ENCODE results near the gene TNRC6C. TPM values are rescaled to one million over a fixed set of nuclear protein-coding genes. Genes with fewer than 3 reads are reported as not detected.
A peak's percentile ranks its signal among the peaks of the same experiment; 100 is the strongest.

Gene TNRC6C
- total RNA-seq, 4 donors from 2014 or later: 15.8 to 30.3 (median 27.7) TPM

- Histone ChIP-seq H3K4me1 (no peaks in the 10 kb centered on the region), H3K27ac (no peak overlapping the region), H3K36me3 (no peaks in the 10 kb centered on the region), H3K27me3 (no peaks in the 10 kb centered on the region), H3K9me3 (no peaks in the 10 kb centered on the region), H3K4me3 (no peak overlapping the region)
- no peak for ATAC-seq
- no peak for TF ChIP-seq EP300 (IDR thresholded peaks at IDR 0.05)
- no peak for TF ChIP-seq POLR2AphosphoS5 (IDR thresholded peaks at IDR 0.05)
- 71% methylated on average over 5 of the region's 11 CpGs; no CpG with 5 or more reads in 1 of the 2 donors for WGBS, 2 donors (ENCODE audit: low coverage in 1 of 2)
These were observed 16.2 kb upstream of the TNRC6C start for GRCh38 chr17:77942112-77942988.

- Histone ChIP-seq H3K4me1 (no peaks in the 10 kb centered on the region), H3K4me3 (no peak overlapping the region), H3K36me3 (no peaks in the 10 kb centered on the region), H3K27me3 (no peaks in the 10 kb centered on the region), H3K27ac (no peak overlapping the region), H3K9me3 (no peaks in the 10 kb centered on the region)
- TF ChIP-seq POLR2A (IDR thresholded peaks at IDR 0.05) (no peak), EP300 (IDR thresholded peaks at IDR 0.05) (no peak), CTCF (IDR thresholded peaks at IDR 0.05) (no peak), POLR2AphosphoS5 (IDR thresholded peaks at IDR 0.05) (no peak)
- ATAC-seq: no peak
- WGBS, 2 donors (ENCODE audit: low coverage in 1 of 2): 55 to 65% methylated on average over 4 of the region's 5 CpGs
These were observed 14.5 kb upstream of the TNRC6C start for GRCh38 chr17:77943971-77944370.

GRCh38 chr17:77944390-77945222, 13.9 kb upstream of the TNRC6C start:
- H3K27ac ChIP-seq: no peak overlapping the region
- no peaks in the 10 kb centered on the region for H3K9me3 ChIP-seq

GRCh38 chr17:77946900-77947645, 11.4 kb upstream of the TNRC6C start:
- no peaks in the 10 kb centered on the region for H3K36me3 ChIP-seq
- no peaks in the 10 kb centered on the region for H3K4me1 ChIP-seq
- no peaks in the 10 kb centered on the region for H3K9me3 ChIP-seq
- no peak overlapping the region for H3K27ac ChIP-seq
- ATAC-seq: no peak
- peaks cover 7% of the 10 kb centered on the region for H3K27me3 ChIP-seq
- WGBS, 2 donors (ENCODE audit: low coverage in 1 of 2): 90 to 91% methylated on average over 6 of the region's 6 CpGs
- no peak overlapping the region for H3K4me3 ChIP-seq
- TF ChIP-seq POLR2A (IDR thresholded peaks at IDR 0.05) (no peak), EP300 (IDR thresholded peaks at IDR 0.05) (no peak), POLR2AphosphoS5 (IDR thresholded peaks at IDR 0.05) (no peak), CTCF (IDR thresholded peaks at IDR 0.05) (no peak)

More at GRCh38 chr17:77944390-77945222, 13.9 kb upstream of the TNRC6C start:
- ATAC-seq: peak; percentile 26
- Histone ChIP-seq H3K36me3 (no peaks in the 10 kb centered on the region), H3K27me3 (peaks cover 3% of the 10 kb centered on the region), H3K4me1 (no peaks in the 10 kb centered on the region), H3K4me3 (no peak overlapping the region)
- 60 to 71% methylated on average over 4 of the region's 12 CpGs for WGBS, 2 donors (ENCODE audit: low coverage in 1 of 2)
- TF ChIP-seq POLR2A (IDR thresholded peaks at IDR 0.05) (no peak), EP300 (IDR thresholded peaks at IDR 0.05) (no peak), POLR2AphosphoS5 (IDR thresholded peaks at IDR 0.05) (no peak), CTCF (IDR thresholded peaks at IDR 0.05) (no peak)

- TF ChIP-seq CTCF (IDR thresholded peaks at IDR 0.05): no peak
- TF ChIP-seq POLR2AphosphoS5 (IDR thresholded peaks at IDR 0.05): no peak
- TF ChIP-seq POLR2A (IDR thresholded peaks at IDR 0.05): no peak
- Histone ChIP-seq H3K4me3 (no peak overlapping the region), H3K27me3 (peaks cover 7% of the 10 kb centered on the region), H3K4me1 (no peaks in the 10 kb centered on the region), H3K9me3 (no peaks in the 10 kb centered on the region), H3K36me3 (no peaks in the 10 kb centered on the region), H3K27ac (no peak overlapping the region)
- 0 to 8% methylated on average over 1 to 2 of the region's 3 CpGs for WGBS, 2 donors (ENCODE audit: low coverage in 1 of 2)
- ATAC-seq: peak; percentile 72
These were observed 9.8 kb upstream of the TNRC6C start for GRCh38 chr17:77948690-77949114.
